ENCODE results near the gene GJA4. TPM values are rescaled to one million over a fixed set of nuclear protein-coding genes. Genes with fewer than 3 reads are reported as not detected.

GJA4 gene
- total RNA-seq, 1 experiment from 2014 or later = not detected

- H3K9me3 ChIP-seq (ENCODE audit: low read depth, low read length, poor library complexity, severe bottlenecking) = no peaks in the 10 kb centered on the region
- TF ChIP-seq CTCF (conservative IDR thresholded peaks at IDR 0.05; ENCODE audit: low read depth, low read length) (no peak), EZH2 (IDR thresholded peaks at IDR 0.05; ENCODE audit: borderline replicate concordance, low read depth, low read length, poor library complexity, severe bottlenecking) (no peak)
- POLR2A ChIA-PET (ENCODE audit: low non-redundant PET) = no interaction called here
- no peaks in the 10 kb centered on the region for H3K36me3 ChIP-seq (ENCODE audit: insufficient read depth, low read length, poor library complexity, severe bottlenecking)
- no TSS peak for BruUV-seq (replicated peaks)
- no peak overlapping the region for H3K27ac ChIP-seq (ENCODE audit: low read depth, low read length, poor library complexity, severe bottlenecking)
- CTCF ChIA-PET = no interaction called here
- peaks cover 8% of the 10 kb centered on the region for H3K27me3 ChIP-seq (replicated peaks; ENCODE audit: insufficient read depth, low read depth, low read length, poor library complexity)
- no peak for DNase-seq (ENCODE audit: low spot score)
- H3K4me1 ChIP-seq (ENCODE audit: insufficient read depth, low read length, poor library complexity, severe bottlenecking) = no peaks in the 10 kb centered on the region
- intact Hi-C loops (cut with micrococcal nuclease; ENCODE audit: unreplicated experiment) = no loop called here
- H3K4me3 ChIP-seq (ENCODE audit: low read depth, low read length, poor library complexity, severe bottlenecking) = no peak overlapping the region
These were observed 4.2 kb downstream of the GJA4 start for GRCh38 chr1:34796990-34797389.

- CTCF ChIA-PET = interaction anchor here (0.9 kb wide), 1 partner anchor 52 kb away, joined by 4 read pairs; no protein-coding TSS in a partner anchor
- no peaks in the 10 kb centered on the region for H3K27me3 ChIP-seq (replicated peaks; ENCODE audit: insufficient read depth, low read depth, low read length, poor library complexity)
- H3K36me3 ChIP-seq (ENCODE audit: insufficient read depth, low read length, poor library complexity, severe bottlenecking) = no peaks in the 10 kb centered on the region
- H3K4me3 ChIP-seq (ENCODE audit: low read depth, low read length, poor library complexity, severe bottlenecking) = no peak overlapping the region
- POLR2A ChIA-PET (ENCODE audit: low non-redundant PET) = no interaction called here
- intact Hi-C loops (cut with micrococcal nuclease; ENCODE audit: unreplicated experiment) = no loop called here
- no TSS peak for BruUV-seq (replicated peaks)
- no peaks in the 10 kb centered on the region for H3K9me3 ChIP-seq (ENCODE audit: low read depth, low read length, poor library complexity, severe bottlenecking)
- no peak for DNase-seq (ENCODE audit: low spot score)
- H3K27ac ChIP-seq (ENCODE audit: low read depth, low read length, poor library complexity, severe bottlenecking) = no peak overlapping the region
- no peaks in the 10 kb centered on the region for H3K4me1 ChIP-seq (ENCODE audit: insufficient read depth, low read length, poor library complexity, severe bottlenecking)
- TF ChIP-seq CTCF (conservative IDR thresholded peaks at IDR 0.05; ENCODE audit: low read depth, low read length) (no peak), EZH2 (IDR thresholded peaks at IDR 0.05; ENCODE audit: borderline replicate concordance, low read depth, low read length, poor library complexity, severe bottlenecking) (no peak)
These were observed 7.4 kb downstream of the GJA4 start for GRCh38 chr1:34800214-34800613.

- no peaks in the 10 kb centered on the region for H3K9me3 ChIP-seq (ENCODE audit: low read depth, low read length, poor library complexity, severe bottlenecking)
- no TSS peak for BruUV-seq (replicated peaks)
- intact Hi-C loops (cut with micrococcal nuclease; ENCODE audit: unreplicated experiment) = no loop called here
- no peaks in the 10 kb centered on the region for H3K4me1 ChIP-seq (ENCODE audit: insufficient read depth, low read length, poor library complexity, severe bottlenecking)
- ChIA-PET POLR2A (ENCODE audit: low non-redundant PET) (no interaction called here), CTCF (no interaction called here)
- H3K27me3 ChIP-seq (replicated peaks; ENCODE audit: insufficient read depth, low read depth, low read length, poor library complexity) = no peaks in the 10 kb centered on the region
- H3K36me3 ChIP-seq (ENCODE audit: insufficient read depth, low read length, poor library complexity, severe bottlenecking) = no peaks in the 10 kb centered on the region
- no peak overlapping the region for H3K27ac ChIP-seq (ENCODE audit: low read depth, low read length, poor library complexity, severe bottlenecking)
- TF ChIP-seq EZH2 (IDR thresholded peaks at IDR 0.05; ENCODE audit: borderline replicate concordance, low read depth, low read length, poor library complexity, severe bottlenecking) = no peak
- no peak for TF ChIP-seq CTCF (conservative IDR thresholded peaks at IDR 0.05; ENCODE audit: low read depth, low read length)
- no peak for DNase-seq (ENCODE audit: low spot score)
- H3K4me3 ChIP-seq (ENCODE audit: low read depth, low read length, poor library complexity, severe bottlenecking) = no peak overlapping the region
These were observed 11.0 kb downstream of the GJA4 start for GRCh38 chr1:34803770-34804169.

All from A673 (cell line).